IPS-NIHi7 (cell line): ENCODE results near the gene STARD10.

Experiments used
- DNase-seq: peaks from one replicate; pipeline ENCODE4 v3.0.0; 2012; ENCODE audit warnings: mixed read lengths; ENCODE audit errors: extremely low spot score

Gene STARD10

GRCh38 chr11:72706579-72706978, 87.3 kb downstream of the STARD10 start:
- no peak for DNase-seq

- DNase-seq: peak; percentile 57
These were observed 88.1 kb downstream of the STARD10 start for GRCh38 chr11:72705442-72706365.

- no peak for DNase-seq
These were observed 89.0 kb downstream of the STARD10 start for GRCh38 chr11:72704783-72705265.
